ENCODE results near the gene TBL1XR1.
"Not testable (repeated sequence)": the region's sequence is repeated elsewhere in the genome, so short reads cannot be mapped to it uniquely, and the experiment has no call there.

TBL1XR1 gene

GRCh38 chr3:177197727-177198460 lies 612 bp upstream of the TBL1XR1 start:
- FAIRE-seq (peak; percentile 38), DNase-seq (ENCODE audit: insufficient read length, low spot score) (peak; percentile 78)
- TF ChIP-seq POLR2A (IDR thresholded peaks at IDR 0.05; ENCODE audit: low read depth, low read length), result no peak

GRCh38 chr3:177196456-177197040 lies 734 bp downstream of the TBL1XR1 start:
- FAIRE-seq (no peak), DNase-seq (ENCODE audit: insufficient read length, low spot score) (peak; percentile 70)
- TF ChIP-seq POLR2A (IDR thresholded peaks at IDR 0.05; ENCODE audit: low read depth, low read length), result 0 out of 2 replicates have a peak, but pooled peaks have one; percentile 18

GRCh38 chr3:177196008-177196455 lies 1.2 kb downstream of the TBL1XR1 start:
- FAIRE-seq (no peak), DNase-seq (ENCODE audit: insufficient read length, low spot score) (peak; percentile 28)
- TF ChIP-seq POLR2A (IDR thresholded peaks at IDR 0.05; ENCODE audit: low read depth, low read length), result no peak

GRCh38 chr3:177195242-177195991 lies 1.9 kb downstream of the TBL1XR1 start:
- no peak for TF ChIP-seq POLR2A (IDR thresholded peaks at IDR 0.05; ENCODE audit: low read depth, low read length)
- no peak for DNase-seq (ENCODE audit: insufficient read length, low spot score)
- no peak for FAIRE-seq

GRCh38 chr3:177194299-177194698 lies 3.0 kb downstream of the TBL1XR1 start:
- no peak for FAIRE-seq
- no peak for DNase-seq (ENCODE audit: insufficient read length, low spot score)
- no peak for TF ChIP-seq POLR2A (IDR thresholded peaks at IDR 0.05; ENCODE audit: low read depth, low read length)

- FAIRE-seq, result peak; percentile 15
- DNase-seq (ENCODE audit: insufficient read length, low spot score), result no peak
- no peak for TF ChIP-seq POLR2A (IDR thresholded peaks at IDR 0.05; ENCODE audit: low read depth, low read length)
Measured at GRCh38 chr3:177193688-177194268, 3.5 kb downstream of the TBL1XR1 start.

GRCh38 chr3:177193275-177193674 lies 4.0 kb downstream of the TBL1XR1 start:
- FAIRE-seq; DNase-seq (ENCODE audit: insufficient read length, low spot score): not testable (repeated sequence)

- TF ChIP-seq POLR2A (IDR thresholded peaks at IDR 0.05; ENCODE audit: low read depth, low read length), result no peak
- DNase-seq (ENCODE audit: insufficient read length, low spot score), result no peak
- FAIRE-seq, result no peak
Measured at GRCh38 chr3:177190756-177191681, 6.3 kb downstream of the TBL1XR1 start.

- DNase-seq (ENCODE audit: insufficient read length, low spot score); FAIRE-seq: not testable (repeated sequence)
Measured at GRCh38 chr3:177190184-177190583, 7.1 kb downstream of the TBL1XR1 start.

GRCh38 chr3:177188325-177188724 lies 9.0 kb downstream of the TBL1XR1 start:
- FAIRE-seq; DNase-seq (ENCODE audit: insufficient read length, low spot score): not testable (repeated sequence)

- FAIRE-seq, result no peak
- DNase-seq (ENCODE audit: insufficient read length, low spot score), result no peak
- TF ChIP-seq POLR2A (IDR thresholded peaks at IDR 0.05; ENCODE audit: low read depth, low read length), result no peak
Measured at GRCh38 chr3:177186306-177186705, 11.0 kb downstream of the TBL1XR1 start.

- DNase-seq (ENCODE audit: insufficient read length, low spot score) (no peak), FAIRE-seq (no peak)
- TF ChIP-seq POLR2A (IDR thresholded peaks at IDR 0.05; ENCODE audit: low read depth, low read length), result no peak
Measured at GRCh38 chr3:177185035-177185574, 12.2 kb downstream of the TBL1XR1 start.

- FAIRE-seq; DNase-seq (ENCODE audit: insufficient read length, low spot score): not testable (repeated sequence)
Measured at GRCh38 chr3:177184602-177185001, 12.7 kb downstream of the TBL1XR1 start.
